ENCODE measurements around the gene AGO3. TPM values are rescaled to one million over a fixed set of nuclear protein-coding genes. Genes with fewer than 3 reads are reported as not detected.
A peak's percentile ranks its signal among the peaks of the same experiment; 100 is the strongest.

The AGO3 gene
- total RNA-seq = 12.9 and 16.8 TPM in 2 replicates

- TF ChIP-seq, protein P1, sequence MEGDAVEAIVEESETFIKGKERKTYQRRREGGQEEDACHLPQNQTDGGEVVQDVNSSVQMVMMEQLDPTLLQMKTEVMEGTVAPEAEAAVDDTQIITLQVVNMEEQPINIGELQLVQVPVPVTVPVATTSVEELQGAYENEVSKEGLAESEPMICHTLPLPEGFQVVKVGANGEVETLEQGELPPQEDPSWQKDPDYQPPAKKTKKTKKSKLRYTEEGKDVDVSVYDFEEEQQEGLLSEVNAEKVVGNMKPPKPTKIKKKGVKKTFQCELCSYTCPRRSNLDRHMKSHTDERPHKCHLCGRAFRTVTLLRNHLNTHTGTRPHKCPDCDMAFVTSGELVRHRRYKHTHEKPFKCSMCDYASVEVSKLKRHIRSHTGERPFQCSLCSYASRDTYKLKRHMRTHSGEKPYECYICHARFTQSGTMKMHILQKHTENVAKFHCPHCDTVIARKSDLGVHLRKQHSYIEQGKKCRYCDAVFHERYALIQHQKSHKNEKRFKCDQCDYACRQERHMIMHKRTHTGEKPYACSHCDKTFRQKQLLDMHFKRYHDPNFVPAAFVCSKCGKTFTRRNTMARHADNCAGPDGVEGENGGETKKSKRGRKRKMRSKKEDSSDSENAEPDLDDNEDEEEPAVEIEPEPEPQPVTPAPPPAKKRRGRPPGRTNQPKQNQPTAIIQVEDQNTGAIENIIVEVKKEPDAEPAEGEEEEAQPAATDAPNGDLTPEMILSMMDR (IDR thresholded peaks at IDR 0.05; ENCODE audit: insufficient read depth, low read depth, low read length) = no peak
- peak; percentile 79 for DNase-seq (ENCODE audit: low read depth)
- H3K4me3 ChIP-seq (ENCODE audit: low read depth, low read length) = peak within 1 kb of the TSS; percentile 95
Observed at GRCh38 chr1:35930593-35931445, at the start of gene AGO3. Gene AGO3, plus strand, starts transcription at chr1:35931105. Its CDS starts 322 bp downstream, at chr1:35931427.

DNA sequence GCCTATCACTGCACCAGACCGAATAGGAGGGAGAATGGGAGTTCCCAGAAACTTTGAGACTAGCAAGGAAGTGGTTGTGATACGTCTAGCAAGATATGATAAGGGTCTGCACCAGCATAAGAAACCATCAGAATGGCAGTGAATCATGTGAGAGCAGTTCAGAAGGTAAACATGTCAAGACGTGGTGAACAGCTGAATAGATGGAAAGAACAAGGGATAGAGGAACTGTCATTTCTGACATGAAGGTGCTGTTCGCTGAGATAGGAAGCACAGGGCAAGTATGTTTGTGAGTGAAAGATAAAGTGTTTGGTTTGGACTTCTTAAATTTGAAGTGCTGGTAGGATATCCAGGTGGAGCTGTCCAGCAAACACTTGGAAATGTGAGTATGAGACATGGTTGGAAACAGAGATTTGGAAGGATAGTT, 49.0 kb upstream of the AGO3 start:
- no peak for DNase-seq (ENCODE audit: low read depth)
- TF ChIP-seq, protein P1 (IDR thresholded peaks at IDR 0.05; ENCODE audit: insufficient read depth, low read depth, low read length) = no peak
- no peak overlapping the region for H3K4me3 ChIP-seq (ENCODE audit: low read depth, low read length)

DNA sequence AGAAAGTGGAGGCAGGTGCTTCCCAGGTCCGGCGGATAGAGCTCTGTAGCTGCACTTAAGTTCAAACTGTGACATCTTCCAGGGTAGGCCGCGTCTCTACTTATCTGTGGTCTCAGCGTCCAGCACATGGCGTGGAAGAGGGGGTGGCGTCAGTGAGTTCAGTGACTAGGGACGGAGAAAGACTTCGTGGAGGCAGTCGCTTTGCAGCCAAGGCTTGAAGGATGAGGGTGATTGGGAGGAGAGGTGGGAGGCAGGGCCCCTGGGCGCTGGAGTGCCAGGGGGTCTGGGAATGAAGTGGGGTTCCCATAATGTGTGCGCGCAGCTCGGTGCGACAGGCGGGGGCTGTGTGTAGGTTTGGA, 48.3 kb upstream of the AGO3 start:
- TF ChIP-seq, protein P1 (IDR thresholded peaks at IDR 0.05; ENCODE audit: insufficient read depth, low read depth, low read length) = no peak
- H3K4me3 ChIP-seq (ENCODE audit: low read depth, low read length) = peak overlapping the region; percentile 26

DNA sequence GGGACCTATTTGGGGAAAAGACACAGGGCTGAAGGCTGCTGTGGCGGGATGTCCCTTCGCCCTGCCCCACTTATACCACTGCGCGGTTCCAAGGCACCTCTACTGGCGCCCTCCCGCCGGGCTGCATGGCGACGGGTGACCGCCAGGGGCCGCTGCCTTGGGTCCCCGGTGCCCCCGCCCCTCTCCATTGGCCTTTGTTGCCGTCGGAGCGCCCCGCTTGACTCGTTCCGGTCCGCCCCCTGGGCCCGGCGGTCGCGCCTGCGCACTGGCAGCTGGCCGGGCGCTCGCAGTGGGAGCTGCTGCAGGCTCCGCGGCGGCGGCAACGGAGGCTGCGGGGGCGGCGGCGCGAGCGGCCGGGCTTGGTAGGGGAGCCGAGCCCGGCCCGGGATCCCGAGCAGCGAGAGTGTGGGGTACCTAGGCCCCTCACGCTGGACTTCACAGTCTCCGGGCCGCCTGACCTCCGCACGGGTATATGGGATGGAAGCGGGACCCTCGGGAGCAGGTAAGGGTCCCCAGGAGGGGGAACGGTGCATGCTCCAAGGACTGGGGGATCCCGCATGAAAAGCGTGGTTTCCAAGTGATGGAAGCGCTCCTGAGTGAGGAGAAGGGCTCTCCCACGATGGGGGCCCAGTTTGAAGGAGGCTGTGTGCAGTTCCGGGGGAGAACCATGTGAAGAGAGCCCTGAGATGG, 47.8 kb upstream of the AGO3 start, which contains the start of gene AGO1:
AGO1 (plus strand) TSS at position 265 of the 690 bp plus-strand sequence; CDS start at position 478, 213 bp downstream.
- TF ChIP-seq, protein P1 (IDR thresholded peaks at IDR 0.05; ENCODE audit: insufficient read depth, low read depth, low read length) = peak; percentile 78
- peak within 1 kb of the TSS; percentile 94 for H3K4me3 ChIP-seq (ENCODE audit: low read depth, low read length)
- peak; percentile 93 for DNase-seq (ENCODE audit: low read depth)

More for the DNA sequence above, 48.3 kb upstream of the AGO3 start:
- DNase-seq (ENCODE audit: low read depth) = no peak

DNA sequence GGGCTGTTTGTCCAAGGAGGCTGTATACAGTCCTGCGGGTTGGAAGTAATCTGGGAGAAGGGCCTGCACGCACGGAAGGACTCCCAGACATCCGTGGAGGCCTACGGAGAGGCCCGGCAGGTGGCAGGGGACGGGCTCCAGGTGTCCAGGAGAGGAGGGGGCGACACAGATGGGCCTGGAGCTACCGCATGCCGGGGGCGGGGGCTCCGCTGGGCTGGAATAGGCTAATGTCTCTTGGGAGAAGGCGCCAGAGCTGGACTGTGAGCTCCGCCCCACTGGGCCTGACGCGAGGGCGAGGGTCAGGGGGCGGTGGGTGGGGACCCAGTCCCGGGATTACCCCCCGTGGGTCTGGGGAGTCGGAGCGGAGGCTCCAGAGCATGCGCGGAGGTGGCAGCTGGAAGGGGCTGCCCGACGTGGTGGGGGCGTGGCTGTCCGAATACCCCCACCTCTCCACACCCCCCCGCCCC, 47.2 kb upstream of the AGO3 start:
- TF ChIP-seq, protein P1 (IDR thresholded peaks at IDR 0.05; ENCODE audit: insufficient read depth, low read depth, low read length) = no peak
- peak overlapping the region; percentile 94 for H3K4me3 ChIP-seq (ENCODE audit: low read depth, low read length)
- DNase-seq (ENCODE audit: low read depth) = peak; percentile 44

GRCh38 chr1:35884934-35885333, 46.0 kb upstream of the AGO3 start:
- no peak overlapping the region for H3K4me3 ChIP-seq (ENCODE audit: low read depth, low read length)
- TF ChIP-seq, protein P1 (IDR thresholded peaks at IDR 0.05; ENCODE audit: insufficient read depth, low read depth, low read length) = no peak
- no peak for DNase-seq (ENCODE audit: low read depth)
